Ureter (tissue), 1 donor: ENCODE data around the gene PDE11A. TPM values are rescaled to one million over a fixed set of nuclear protein-coding genes. Genes with fewer than 3 reads are reported as not detected.

Source experiments
- total RNA-seq: library from RNA; stranded (reverse); gene quantifications from one replicate; pipeline ENCODE4 v1.2.4, GENCODE V29; 2023
- donor health status: DM: yes; HTN: yes; CAD: no.

The PDE11A gene
- total RNA-seq, 1 donor from 2014 or later, result 2.2 TPM

Other genes starting within 250 kb of the PDE11A start
- gene RBM45, start 39.7 kb upstream of the PDE11A start, total RNA-seq, result 19.2 TPM
- 2.4 TPM for gene OSBPL6, start 121.7 kb upstream of the PDE11A start, total RNA-seq